Cerebellar nuclear complex (tissue), 1 donor: Measurements from ENCODE around the gene IGF2R.

ENCODE experiments used
- DNase-seq, 2 experiments: peaks; one replicate each; lab custom pipeline; 2025; lab: John Stamatoyannopoulos, UW

IGF2R gene

DNA sequence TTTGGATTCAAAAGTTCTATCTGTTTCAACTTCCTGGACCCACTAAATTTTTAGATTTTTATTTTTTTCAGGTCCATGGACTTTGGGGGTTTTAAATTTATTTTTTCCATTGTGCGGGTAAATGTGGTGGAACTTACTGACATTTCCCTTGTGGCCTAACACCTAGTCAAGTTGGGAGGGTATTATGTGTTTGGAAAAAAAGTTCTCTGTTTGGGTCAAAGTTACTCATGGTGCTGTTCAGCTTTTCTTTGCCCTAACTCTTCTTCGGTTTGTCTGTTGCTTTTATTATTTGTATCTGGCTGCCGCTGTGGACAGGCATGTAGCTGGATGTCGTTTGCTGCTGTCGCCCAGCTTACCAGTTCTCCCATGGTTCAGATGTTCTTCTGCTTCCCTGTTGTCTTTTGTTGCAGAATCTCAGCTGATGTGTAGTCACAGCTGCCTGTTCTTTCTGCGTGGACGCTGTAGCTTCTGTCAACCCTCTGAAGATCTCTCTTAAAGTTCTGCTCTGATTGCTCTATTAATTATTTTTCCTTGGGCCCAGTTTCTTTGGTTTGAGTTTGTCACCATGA, 7.9 kb downstream of the IGF2R start:
- DNase-seq: no peak

DNA sequence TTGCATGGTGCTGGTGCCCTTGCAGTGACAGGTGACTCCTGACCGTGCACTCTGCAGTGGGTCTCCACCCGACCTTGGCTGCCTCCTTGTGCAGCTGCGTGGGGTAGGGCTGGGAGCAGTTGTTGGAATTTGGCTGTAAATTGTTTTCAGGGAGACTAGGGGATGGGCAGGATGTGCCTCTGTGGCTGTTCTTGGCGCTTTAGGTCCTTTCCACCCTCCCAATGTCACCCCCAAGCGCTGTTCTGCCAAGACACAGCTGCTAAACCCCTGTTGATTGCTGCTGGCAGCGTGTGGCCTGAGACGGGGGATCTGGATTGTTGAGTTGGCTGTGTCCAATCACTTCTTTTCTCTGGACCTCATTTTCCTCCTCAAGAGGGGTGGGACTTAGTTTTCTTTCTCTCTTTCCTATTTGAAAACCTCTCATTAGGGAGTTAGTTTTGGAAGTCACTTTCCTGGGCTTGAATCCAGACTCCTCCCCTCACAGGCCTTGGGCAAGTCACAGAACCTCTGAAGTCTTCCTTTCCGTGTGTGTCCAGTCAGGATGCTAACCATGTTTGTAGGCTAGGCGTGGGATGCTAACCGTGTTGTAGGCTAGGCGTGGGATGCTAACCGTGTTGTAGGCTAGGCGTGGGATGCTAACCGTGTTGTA, 8.5 kb downstream of the IGF2R start:
- no peak for DNase-seq

DNA sequence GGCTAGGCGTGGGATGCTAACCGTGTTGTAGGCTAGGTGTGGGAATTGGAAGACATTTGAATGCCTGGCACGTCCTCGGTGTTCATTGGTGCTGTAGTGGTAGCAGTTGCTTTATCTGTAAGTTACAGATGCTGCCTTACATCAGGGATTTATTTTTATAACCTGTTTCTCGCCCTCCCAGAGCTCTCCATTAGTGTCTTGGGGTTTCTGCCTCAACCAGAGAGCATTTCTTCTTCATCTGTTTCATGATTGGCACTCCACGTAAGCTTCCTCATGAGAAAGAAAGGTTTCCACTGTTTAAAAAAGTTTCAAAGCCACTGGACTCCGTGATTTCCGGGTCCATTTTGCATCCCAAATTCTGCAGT, 9.0 kb downstream of the IGF2R start:
- no peak for DNase-seq

DNA sequence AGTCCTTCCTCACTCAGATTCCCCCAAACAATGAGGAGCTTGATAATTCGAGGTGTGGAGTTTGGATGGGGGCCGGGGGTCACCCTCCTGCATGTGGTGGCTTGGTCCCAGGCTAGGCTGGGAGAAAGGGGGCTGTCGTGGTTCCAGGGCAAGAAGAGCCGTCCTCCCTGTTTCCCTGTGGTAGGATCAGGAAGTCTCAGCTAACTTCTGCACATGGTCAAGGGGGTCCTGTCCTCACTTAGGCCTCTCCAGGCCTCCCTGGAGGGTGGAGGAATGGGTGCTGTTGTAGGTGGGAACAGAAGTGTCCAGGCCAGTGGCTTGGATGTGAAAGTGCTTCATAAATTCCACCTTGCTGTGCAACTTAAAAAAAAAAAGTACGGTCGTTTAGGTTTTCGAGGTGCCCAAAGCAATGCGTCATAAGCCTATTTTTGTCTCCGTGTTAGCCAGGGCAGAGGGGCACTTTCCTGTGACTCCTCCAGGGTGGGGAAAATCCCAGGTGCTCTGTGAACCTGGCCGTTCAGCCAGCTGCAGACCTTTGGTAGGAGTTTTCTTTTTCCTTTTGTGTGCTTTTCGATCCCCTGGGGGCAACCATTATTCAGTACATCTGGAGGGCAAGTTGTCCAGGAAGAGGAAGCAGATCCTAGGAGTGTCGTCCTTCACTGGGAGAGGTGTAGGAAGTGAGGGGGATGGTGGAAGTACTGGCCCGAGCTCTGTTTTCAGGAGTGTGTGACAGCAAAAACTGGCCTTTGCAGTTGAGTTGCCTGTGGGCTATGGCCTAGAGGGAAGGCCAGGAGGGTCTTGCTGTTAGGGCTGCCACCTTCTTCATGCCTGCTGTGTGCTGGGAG, 9.6 kb downstream of the IGF2R start:
- no peak for DNase-seq

DNA sequence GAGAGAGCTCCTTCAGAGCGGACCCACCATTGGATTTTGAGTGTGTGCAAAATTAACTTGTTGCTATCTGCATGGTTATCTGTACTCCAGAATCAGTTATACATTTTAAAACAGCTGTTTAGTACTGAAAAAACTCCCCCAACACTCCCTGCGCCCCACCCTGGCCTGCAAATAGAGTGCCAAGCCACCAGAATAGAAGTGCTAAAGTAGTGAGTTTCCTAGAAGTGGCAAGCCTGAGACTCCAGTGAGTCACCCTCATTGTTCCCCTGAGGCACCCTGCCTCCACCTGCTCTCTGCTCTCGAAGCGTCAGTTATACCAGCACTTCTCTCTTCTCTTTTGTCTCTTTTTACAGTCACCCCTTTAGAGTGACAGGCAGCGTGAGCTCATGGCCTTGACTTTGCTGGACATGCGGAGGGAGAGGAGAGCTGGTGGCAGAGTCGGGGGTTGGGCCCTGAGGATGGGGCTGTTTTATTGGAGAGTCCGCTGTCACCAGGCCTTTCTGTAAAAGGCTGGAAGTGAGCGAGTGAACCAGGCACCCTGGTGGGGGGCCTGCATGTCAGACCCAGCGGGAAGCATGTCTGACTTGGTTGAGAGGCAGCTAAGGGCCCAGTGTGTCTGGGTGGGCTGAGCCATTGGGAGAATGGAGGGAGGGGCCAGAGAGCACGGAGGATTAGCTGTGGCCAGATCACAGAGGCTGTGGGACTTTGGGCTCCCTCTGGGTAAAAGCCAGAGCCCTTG, 10.4 kb downstream of the IGF2R start:
- DNase-seq: no peak

DNA sequence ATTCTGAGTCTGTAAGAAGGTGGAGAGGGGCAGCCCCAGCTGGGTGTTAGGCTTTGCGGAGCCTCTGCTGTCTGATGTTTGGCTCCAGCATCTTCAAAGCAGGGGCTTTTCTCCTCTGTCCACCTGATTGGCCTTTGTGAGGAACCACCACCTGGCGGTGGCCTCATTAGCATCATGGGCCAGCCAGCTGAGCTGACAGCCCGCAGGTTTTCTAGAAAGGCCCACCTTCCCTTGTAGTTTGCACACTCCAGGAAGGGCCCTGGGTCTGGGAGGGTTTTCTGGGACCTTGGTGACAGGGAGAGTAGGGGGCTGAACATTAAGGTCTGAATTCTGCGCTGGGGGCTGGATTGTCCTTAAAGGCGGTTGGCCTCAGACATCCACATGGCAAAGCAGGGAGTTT, 11.6 kb downstream of the IGF2R start:
- DNase-seq: no peak

DNA sequence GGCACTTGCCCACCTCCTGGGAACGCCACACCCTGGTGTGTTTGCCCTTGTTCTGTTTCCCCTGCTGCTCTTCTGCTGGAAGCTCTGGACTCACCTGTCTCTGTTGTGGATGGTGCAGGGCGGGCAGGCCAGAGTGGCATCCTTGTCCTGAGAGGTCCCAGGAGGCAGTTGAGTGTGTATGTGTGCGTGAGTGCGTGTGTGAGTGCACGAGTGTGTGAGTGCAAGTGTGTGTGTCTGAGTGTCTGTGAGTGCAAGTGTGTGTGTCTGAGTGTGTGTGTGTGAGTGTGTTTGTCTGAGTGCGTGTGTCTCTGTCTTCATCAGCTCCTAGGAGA, 12.2 kb downstream of the IGF2R start:
- no peak for DNase-seq

DNA sequence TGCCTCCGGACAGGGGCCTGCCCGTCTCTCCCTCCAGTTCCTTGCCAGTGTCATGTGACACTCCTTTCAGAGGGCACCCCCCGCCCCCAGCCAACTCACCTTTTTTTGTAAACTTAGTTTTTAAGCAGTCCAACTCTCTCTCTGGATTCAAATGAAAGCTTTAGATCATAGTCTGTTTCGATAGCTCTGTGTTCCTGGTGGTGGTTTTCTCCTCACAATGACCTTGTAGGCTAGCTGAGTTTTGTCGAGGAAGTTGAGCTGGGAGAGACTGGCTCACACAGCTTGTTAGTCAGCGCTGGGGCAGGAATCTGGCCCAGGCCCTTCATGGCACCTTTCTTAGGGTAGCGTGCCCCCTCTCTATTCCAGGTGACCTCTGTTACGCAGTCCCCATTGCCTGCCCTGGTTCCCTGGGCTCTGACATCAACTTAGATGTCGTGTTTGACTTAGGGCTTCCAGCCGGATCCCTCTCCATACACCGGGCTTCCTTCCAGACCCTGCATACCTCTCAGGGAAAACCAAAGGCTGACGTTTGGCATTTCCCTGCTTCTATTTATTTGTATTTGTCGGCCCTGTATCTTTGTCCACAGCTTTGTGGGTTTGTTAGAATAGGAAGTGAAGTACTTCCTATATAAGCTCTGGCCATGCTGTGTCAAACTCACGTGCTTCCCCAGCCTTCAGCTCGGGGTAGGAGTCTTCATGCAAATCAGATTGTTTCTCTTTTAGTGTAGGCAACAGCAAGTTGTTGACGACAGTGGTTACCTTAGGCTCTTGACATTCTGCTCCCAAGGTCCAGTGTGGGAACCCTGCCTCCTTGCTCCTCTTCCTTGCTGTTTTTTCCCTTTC, 12.7 kb downstream of the IGF2R start:
- no peak for DNase-seq

DNA sequence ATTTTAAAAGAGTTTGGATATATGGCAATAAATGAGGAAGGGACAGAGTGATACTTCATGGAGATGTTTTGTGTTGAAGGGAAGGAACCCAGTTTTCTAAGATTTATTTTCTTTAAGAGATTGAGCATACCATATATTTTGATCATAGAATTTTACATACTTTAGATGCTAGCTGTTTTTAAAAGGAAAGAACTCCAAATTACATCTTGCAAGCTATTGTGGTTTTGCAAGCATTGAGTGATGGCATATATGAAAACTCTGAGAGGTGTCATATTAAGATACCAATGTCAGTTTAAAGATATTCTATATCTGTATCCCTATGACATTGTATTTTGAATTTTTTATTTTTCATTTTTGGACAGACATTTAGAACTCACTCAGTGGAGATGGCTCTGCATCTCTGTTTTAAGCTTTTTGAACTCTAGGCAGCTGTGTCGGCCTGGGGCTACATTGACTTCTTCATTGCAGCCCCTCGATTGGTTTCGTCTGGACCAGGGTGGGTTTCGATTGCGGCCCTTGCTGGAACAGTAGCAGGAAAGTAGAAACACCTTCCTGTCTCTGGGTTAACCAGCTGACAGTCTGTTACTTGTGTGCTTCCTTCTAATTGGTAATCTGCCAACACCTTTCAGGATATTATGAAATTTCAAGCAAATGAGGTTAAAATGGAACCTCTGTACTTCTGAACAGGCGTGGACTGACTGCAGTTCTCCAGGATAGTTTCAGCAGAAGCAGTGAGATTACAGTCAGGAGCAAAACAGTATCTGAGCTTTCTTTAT, 14.0 kb downstream of the IGF2R start:
- DNase-seq: no peak

DNA sequence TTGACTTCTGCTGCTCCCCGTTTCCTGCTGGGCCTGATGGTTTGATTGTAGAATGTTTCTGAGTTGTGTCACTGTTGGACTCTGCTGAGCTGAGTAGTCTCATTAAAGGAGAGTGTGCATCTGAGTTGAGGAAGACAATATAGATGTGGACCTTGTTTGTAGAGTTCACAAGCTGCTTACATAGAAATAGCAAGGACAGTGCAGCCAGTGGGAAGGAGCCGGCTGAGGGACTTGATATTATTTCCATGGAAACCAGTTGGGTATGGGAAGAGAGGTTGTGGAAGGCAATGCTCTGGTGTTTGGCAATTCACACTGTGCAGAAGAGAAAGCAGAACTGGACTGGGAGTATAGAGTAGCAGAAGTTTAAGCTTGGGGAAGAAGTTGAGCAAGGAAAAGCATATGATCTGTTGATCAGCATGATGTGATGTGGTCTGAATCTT, 14.8 kb downstream of the IGF2R start:
- DNase-seq: no peak

DNA sequence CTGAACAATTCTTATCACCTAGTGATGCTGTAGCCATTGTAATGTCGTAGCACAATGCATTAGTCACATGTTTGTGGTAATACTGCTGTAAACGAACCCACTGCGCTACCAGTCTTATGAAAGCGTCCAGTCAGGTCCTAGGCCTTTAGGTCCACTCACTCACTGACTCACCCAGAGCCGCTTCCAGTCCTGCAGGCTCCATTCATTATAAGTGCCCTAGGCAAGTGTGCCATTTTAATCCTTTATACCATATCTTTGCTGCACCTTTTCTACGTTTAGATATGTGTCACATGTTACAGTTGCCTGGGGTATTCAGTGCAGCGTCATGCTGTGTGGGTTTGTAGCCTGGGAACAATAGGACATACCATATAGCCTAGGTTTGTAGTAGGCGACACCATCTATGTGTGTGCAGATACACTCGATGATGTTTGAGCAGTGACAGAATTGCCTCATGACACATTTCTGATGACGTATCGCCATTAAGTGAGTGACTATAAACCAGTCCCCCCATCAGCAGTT, 15.4 kb downstream of the IGF2R start:
- DNase-seq: no peak

DNA sequence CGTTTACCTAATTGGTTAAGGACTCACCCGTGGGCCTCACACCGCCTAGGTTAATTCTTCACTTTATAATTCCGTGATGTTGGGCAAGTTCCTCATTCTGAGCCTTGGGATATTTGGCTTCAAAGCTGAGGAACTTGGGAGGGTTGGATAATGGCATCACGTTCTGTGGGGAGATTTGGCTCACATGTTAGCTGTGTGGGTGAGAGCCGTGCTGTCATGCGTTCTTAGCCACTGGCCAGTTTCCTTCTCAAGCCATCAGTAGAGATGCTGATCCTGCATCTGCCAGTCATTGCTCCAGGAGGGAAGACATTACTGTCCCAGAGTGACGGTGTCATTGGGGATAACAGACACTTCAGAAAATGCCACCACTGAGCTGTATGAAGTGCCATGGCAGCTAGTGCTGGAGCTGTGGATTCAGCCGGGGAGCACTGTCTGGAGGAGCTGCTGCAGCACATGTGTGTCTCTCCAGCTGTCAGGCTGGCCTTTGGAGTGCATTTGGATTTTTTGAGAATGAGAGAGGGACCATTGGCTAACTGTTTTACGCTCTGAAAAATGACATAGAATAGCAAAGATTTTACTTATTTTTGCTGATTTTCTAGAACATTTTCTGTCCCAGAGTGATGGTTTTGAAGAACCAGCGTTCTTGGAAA, 16.5 kb downstream of the IGF2R start:
- DNase-seq: no peak

DNA sequence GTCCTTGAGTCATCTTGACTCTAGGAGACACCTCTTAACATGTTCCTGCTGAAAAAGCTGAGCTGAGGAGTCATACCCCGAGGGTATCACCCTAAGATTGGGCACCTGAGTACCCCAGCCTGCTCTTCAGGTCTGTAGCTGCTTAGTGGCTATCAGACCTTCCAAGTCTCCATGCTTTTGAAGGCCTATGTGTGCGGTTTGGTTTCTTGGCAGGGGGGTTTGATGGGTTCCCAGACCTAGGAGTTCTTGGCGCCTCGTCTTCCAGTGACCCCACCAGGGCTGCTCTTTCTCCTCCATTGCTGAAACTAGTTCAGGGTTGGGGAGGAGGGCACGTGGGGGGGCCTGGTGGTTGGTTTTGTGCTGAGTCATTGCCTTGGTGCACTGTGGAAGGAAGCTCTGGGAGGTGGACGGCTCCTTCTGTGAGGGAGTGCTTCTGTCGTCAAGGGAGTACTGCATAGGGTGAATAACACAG, 20.1 kb downstream of the IGF2R start:
- no peak for DNase-seq

DNA sequence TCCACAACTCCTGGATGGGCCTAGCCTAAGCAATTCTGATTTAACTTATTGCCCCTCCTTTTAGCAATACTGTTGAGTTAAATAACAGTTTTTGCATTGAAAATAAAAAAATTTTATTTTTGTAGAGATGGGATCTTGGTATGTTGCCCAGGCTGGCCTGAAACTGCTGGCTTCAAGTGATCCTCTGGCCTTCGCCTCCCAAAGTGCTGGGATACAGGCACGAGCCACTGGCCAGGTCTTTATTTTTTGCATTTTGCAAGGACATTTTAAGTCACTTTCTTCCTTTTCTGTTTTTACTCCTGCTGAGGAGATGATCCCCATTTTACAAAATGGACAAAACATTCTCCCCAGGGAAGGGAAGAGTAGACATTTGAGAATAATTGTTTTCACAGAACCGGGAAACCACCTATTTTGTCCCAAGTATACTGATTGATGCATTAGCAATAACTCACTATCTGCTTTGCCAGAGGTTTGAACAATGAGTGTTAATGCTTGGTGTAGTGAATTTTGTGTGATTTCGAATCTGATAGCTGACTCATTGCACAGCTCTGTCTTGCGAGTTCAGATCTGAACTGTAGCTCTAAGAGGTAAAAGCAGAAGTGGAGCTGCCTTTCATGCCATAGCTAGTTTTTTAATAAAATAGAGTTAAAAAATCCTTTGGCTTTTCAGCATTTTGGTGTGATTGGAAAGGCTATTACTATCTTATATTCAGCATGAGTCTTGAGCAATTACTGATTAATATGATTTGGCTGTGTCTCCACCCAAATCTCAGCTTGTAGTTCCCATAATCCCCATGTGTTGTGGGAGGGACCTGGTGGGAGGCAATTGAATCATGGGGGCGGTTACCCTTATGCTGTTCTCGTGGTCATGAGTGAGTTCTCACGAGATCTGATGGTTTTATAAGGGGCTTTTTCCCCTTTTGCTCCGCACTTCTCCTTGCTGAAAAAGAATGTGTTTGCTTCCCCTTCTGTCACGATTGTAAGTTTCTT, 20.9 kb downstream of the IGF2R start:
- no peak for DNase-seq

DNA sequence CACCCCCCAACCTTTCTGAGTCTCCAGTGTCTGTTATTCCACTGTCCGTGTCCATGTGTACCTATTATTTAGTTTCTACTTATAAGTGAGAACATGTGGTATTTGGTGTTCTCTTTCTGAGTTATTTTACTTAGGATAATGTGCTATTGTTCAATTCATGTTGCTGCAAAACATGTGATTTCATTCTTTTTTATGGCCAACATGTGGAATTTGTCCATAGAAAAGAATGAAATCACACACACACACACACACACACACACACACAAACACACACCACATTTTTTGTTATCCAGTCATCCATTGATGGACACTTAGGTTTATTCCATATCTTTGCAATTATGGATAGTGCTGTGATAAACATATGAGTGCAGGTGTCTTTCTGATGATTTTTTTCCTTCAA, 23.5 kb downstream of the IGF2R start:
- DNase-seq: no peak

DNA sequence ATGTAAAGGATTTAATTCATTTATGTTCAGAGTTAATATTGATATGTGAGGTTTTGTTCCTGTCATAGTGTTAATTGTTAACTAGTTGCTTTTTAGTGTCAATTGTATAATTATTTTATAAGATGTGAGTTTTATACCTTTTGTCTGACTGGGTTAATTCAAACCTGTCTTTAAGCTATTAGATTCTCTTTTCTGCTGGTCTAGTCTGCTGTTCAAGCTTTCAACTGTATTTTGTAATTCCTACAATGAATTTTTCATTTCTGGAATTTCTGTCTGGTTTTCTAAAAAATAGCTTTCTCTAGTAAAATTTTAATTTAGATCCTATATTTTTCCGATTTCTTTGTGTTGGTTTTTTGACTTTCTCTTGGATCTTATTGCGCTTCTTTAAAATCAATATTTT, 26.5 kb downstream of the IGF2R start:
- DNase-seq: no peak

DNA sequence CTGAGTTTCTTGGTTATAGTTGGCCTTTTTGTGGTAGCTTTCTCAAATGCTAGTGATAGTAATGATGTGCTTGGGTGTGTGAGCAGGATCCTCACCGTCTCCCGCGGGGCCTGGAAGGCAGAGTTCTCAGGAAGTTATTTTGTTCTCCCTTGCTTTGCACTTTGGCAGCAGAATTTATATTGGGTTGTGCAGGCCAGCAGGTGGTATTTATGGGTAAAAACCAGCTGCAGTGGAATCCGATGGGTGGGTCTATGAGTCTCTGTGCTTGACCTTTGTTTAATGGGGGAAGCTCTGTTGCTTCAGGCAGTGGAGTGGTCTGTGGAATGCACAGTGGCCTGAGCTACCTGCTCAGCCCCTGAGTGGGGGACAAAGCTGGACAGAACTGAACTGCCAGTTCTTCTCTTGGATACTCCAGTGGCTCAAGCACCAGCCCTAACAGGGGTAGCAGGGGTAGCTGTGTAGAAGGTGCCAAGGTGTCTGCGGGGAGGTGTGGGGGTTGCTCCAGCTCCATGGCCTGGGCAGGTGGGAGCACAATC, 27.3 kb downstream of the IGF2R start:
- no peak for DNase-seq

DNA sequence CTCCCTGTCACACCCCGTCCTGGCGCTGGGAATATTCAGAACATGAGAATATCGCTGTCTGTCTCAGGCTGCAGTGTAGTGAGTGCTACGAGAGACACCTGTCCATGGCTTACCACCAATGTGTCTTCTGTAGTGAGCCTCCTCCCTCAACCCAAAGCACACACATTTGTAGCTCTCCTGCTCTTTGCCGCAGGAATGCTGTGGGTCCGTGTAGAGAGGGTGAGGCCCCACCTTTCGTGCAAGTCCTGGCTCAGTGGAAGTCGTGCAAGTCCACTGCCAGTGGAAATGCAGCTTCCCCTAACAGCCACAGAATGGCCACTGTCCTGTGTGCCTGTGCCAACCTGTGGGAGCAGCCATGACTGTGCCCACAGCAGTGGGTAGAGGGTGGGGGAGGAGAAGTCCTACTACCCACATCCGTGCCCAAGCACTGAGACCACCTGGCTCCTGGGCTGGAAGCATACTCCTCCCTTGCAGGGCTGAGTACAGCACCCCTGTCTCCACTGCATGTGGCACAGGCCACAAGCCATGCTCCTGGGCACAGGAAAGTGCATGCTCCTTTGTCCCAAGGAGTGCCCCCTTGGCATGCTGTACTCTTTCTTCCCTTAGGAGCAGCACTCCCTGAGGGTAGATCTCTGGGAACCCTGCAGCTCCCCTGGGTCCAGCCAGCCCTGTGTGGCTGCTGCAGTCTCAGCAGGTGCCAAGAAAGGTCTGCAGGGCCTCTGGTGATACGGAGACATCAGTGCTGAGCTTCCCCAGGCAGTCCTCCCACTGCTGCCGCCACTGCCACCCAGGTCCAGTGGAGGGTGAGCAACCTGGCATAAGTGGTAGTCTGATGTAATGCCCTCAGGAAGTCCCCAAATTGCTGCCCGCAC, 28.0 kb downstream of the IGF2R start:
- DNase-seq: no peak
